Effector memory CD8-positive, alpha-beta T cell (primary cell): ENCODE data around the gene WFDC10A.
"Not testable (repeated sequence)": the region's sequence is repeated elsewhere in the genome, so short reads cannot be mapped to it uniquely, and the experiment has no call there.

Source experiments
- ATAC-seq: fragments of 150-1000 bp; cut with Tn5 transposase; replicated peaks from 2 replicates; pipeline ENCODE4 v1.10.0; 2021; ENCODE audit warnings: mild to moderate bottlenecking, moderate library complexity
- DNase-seq, 3 experiments: peaks; one replicate each; pipeline ENCODE4 v3.0.0; 2021
- H3K27ac Mint-ChIP-seq, 2 donors: one replicate each; pipeline ENCODE4 v1.8.0; 2022; ENCODE audit warnings: mild to moderate bottlenecking in 2 of 2, mixed read lengths in 2 of 2, moderate library complexity in 2 of 2
- H3K27me3 Mint-ChIP-seq, 2 donors: one replicate each; pipeline ENCODE4 v1.8.0; 2022; ENCODE audit warnings: mixed read lengths in 2 of 2
- H3K36me3 Mint-ChIP-seq: one replicate; pipeline ENCODE4 v1.8.0; 2022; ENCODE audit warnings: mild to moderate bottlenecking, moderate library complexity, mixed read lengths; ENCODE audit not compliant: insufficient read depth
- H3K4me1 Mint-ChIP-seq, 2 donors: one replicate each; pipeline ENCODE4 v1.8.0; 2022; ENCODE audit warnings: low read depth in 2 of 2, mixed read lengths in 2 of 2
- H3K4me3 Mint-ChIP-seq, 2 donors: one replicate each; pipeline ENCODE4 v1.8.0; 2022; ENCODE audit warnings: mild to moderate bottlenecking in 2 of 2, mixed read lengths in 2 of 2, moderate library complexity in 2 of 2
- H3K9me3 Mint-ChIP-seq, 2 donors: one replicate each; pipeline ENCODE4 v1.8.0; 2022; ENCODE audit warnings: mixed read lengths in 2 of 2
- total RNA-seq, 9 experiments: gene quantifications; one replicate each; lab custom pipeline; 2026; lab: John Stamatoyannopoulos, UW

The WFDC10A gene
- total RNA-seq: 0 to 0.11 (median 0) reads per million in 9 experiments

- no peaks in the 10 kb centered on the region for H3K36me3 Mint-ChIP-seq
- no peak within 1 kb of the TSS for H3K4me3 Mint-ChIP-seq
- no peak within 1 kb of the TSS for H3K27ac Mint-ChIP-seq
- no peak for DNase-seq
- peaks cover 0 to 4% of the 10 kb centered on the region in 2 donors for H3K4me1 Mint-ChIP-seq
- peak; percentile 50 for ATAC-seq
- peaks cover 0 to 2% of the 10 kb centered on the region in 2 donors for H3K9me3 Mint-ChIP-seq
- H3K27me3 Mint-ChIP-seq: peaks cover 51 to 79% of the 10 kb centered on the region in 2 donors
Observed at GRCh38 chr20:45629496-45630100, at the start of gene WFDC10A. Gene WFDC10A, plus strand, starts transcription at chr20:45629739. Its CDS starts 75 bp downstream, at chr20:45629814.

- Mint-ChIP-seq H3K9me3 (no peaks in the 10 kb centered on the region), H3K36me3 (no peaks in the 10 kb centered on the region), H3K27ac (no peak overlapping the region), H3K4me1 (no peaks in the 10 kb centered on the region), H3K27me3 (peaks cover 11 to 34% of the 10 kb centered on the region in 2 donors), H3K4me3 (no peak overlapping the region)
- ATAC-seq (no peak), DNase-seq (no peak)
Observed at GRCh38 chr20:45581702-45582101, 47.8 kb upstream of the WFDC10A start.

- ATAC-seq (no peak), DNase-seq (no peak)
- Mint-ChIP-seq H3K27ac (no peak overlapping the region), H3K27me3 (peaks cover 11 to 46% of the 10 kb centered on the region in 2 donors), H3K36me3 (no peaks in the 10 kb centered on the region), H3K4me1 (no peaks in the 10 kb centered on the region), H3K4me3 (no peak overlapping the region), H3K9me3 (no peaks in the 10 kb centered on the region)
Observed at GRCh38 chr20:45583502-45583901, 46.0 kb upstream of the WFDC10A start.

GRCh38 chr20:45584294-45584693 lies 45.2 kb upstream of the WFDC10A start:
- H3K27me3 Mint-ChIP-seq: peaks cover 4 to 47% of the 10 kb centered on the region in 2 donors
- H3K27ac Mint-ChIP-seq, ATAC-seq, H3K9me3 Mint-ChIP-seq, DNase-seq, H3K36me3 Mint-ChIP-seq, H3K4me3 Mint-ChIP-seq, H3K4me1 Mint-ChIP-seq: not testable (repeated sequence)

GRCh38 chr20:45585986-45586385 lies 43.6 kb upstream of the WFDC10A start:
- H3K9me3 Mint-ChIP-seq, H3K36me3 Mint-ChIP-seq, H3K4me1 Mint-ChIP-seq, H3K4me3 Mint-ChIP-seq, ATAC-seq, DNase-seq, H3K27ac Mint-ChIP-seq: not testable (repeated sequence)
- peaks cover 0 to 35% of the 10 kb centered on the region in 2 donors for H3K27me3 Mint-ChIP-seq

- DNase-seq (no peak), ATAC-seq (no peak)
- Mint-ChIP-seq H3K4me1 (no peaks in the 10 kb centered on the region), H3K36me3 (no peaks in the 10 kb centered on the region), H3K9me3 (no peaks in the 10 kb centered on the region), H3K27ac (no peak overlapping the region), H3K27me3 (peaks cover 20 to 43% of the 10 kb centered on the region in 2 donors), H3K4me3 (no peak overlapping the region)
Observed at GRCh38 chr20:45588800-45589199, 40.7 kb upstream of the WFDC10A start.

GRCh38 chr20:45589725-45590124 lies 39.8 kb upstream of the WFDC10A start:
- ATAC-seq (no peak), DNase-seq (no peak)
- H3K4me1 Mint-ChIP-seq: no peaks in the 10 kb centered on the region
- no peaks in the 10 kb centered on the region for H3K9me3 Mint-ChIP-seq
- H3K27me3 Mint-ChIP-seq: peaks cover 29 to 49% of the 10 kb centered on the region in 2 donors
- no peak overlapping the region for H3K27ac Mint-ChIP-seq
- no peak overlapping the region for H3K4me3 Mint-ChIP-seq
- H3K36me3 Mint-ChIP-seq: no peaks in the 10 kb centered on the region

GRCh38 chr20:45592574-45593189 lies 36.9 kb upstream of the WFDC10A start:
- no peaks in the 10 kb centered on the region for H3K36me3 Mint-ChIP-seq
- no peak overlapping the region for H3K4me3 Mint-ChIP-seq
- H3K9me3 Mint-ChIP-seq: no peaks in the 10 kb centered on the region
- DNase-seq (peak in 2 of 3 experiments; percentile 1 to 10), ATAC-seq (peak; percentile 41)
- no peak overlapping the region for H3K27ac Mint-ChIP-seq
- no peaks in the 10 kb centered on the region for H3K4me1 Mint-ChIP-seq
- H3K27me3 Mint-ChIP-seq: peaks cover 45 to 56% of the 10 kb centered on the region in 2 donors

- ATAC-seq: no peak
- Mint-ChIP-seq H3K9me3 (no peaks in the 10 kb centered on the region), H3K36me3 (no peaks in the 10 kb centered on the region), H3K4me3 (no peak overlapping the region), H3K27ac (no peak overlapping the region), H3K27me3 (peaks cover 54 to 56% of the 10 kb centered on the region in 2 donors), H3K4me1 (no peaks in the 10 kb centered on the region)
- no peak for DNase-seq
Observed at GRCh38 chr20:45593498-45593897, 36.0 kb upstream of the WFDC10A start.

- no peak for ATAC-seq
- Mint-ChIP-seq H3K27ac (no peak overlapping the region), H3K4me1 (no peaks in the 10 kb centered on the region), H3K9me3 (no peaks in the 10 kb centered on the region), H3K36me3 (no peaks in the 10 kb centered on the region), H3K27me3 (peaks cover 52 to 61% of the 10 kb centered on the region in 2 donors), H3K4me3 (no peak overlapping the region)
- no peak for DNase-seq
Observed at GRCh38 chr20:45595235-45595634, 34.3 kb upstream of the WFDC10A start.

- H3K4me3 Mint-ChIP-seq: no peak overlapping the region
- H3K9me3 Mint-ChIP-seq: peaks cover 2 to 8% of the 10 kb centered on the region in 2 donors
- DNase-seq (no peak), ATAC-seq (no peak)
- H3K4me1 Mint-ChIP-seq: no peaks in the 10 kb centered on the region
- no peak overlapping the region for H3K27ac Mint-ChIP-seq
- no peaks in the 10 kb centered on the region for H3K36me3 Mint-ChIP-seq
- peaks cover 46 to 53% of the 10 kb centered on the region in 2 donors for H3K27me3 Mint-ChIP-seq
Observed at GRCh38 chr20:45607810-45608209, 21.7 kb upstream of the WFDC10A start.

GRCh38 chr20:45611054-45611453 lies 18.5 kb upstream of the WFDC10A start:
- Mint-ChIP-seq H3K27ac (no peak overlapping the region), H3K9me3 (peaks cover 2 to 8% of the 10 kb centered on the region in 2 donors), H3K36me3 (no peaks in the 10 kb centered on the region), H3K4me3 (no peak overlapping the region), H3K27me3 (peaks cover 41 to 45% of the 10 kb centered on the region in 2 donors), H3K4me1 (no peaks in the 10 kb centered on the region)
- ATAC-seq (no peak), DNase-seq (no peak)

- ATAC-seq (no peak), DNase-seq (no peak)
- H3K9me3 Mint-ChIP-seq: peaks cover under 1 to 4% of the 10 kb centered on the region in 2 donors
- no peaks in the 10 kb centered on the region for H3K4me1 Mint-ChIP-seq
- H3K4me3 Mint-ChIP-seq: no peak overlapping the region
- peaks cover 37 to 40% of the 10 kb centered on the region in 2 donors for H3K27me3 Mint-ChIP-seq
- H3K36me3 Mint-ChIP-seq: no peaks in the 10 kb centered on the region
- H3K27ac Mint-ChIP-seq: no peak overlapping the region
Observed at GRCh38 chr20:45612314-45612713, 17.2 kb upstream of the WFDC10A start.

GRCh38 chr20:45617591-45617990 lies 11.9 kb upstream of the WFDC10A start:
- DNase-seq (no peak), ATAC-seq (no peak)
- H3K36me3 Mint-ChIP-seq: no peaks in the 10 kb centered on the region
- no peak overlapping the region for H3K4me3 Mint-ChIP-seq
- H3K4me1 Mint-ChIP-seq: no peaks in the 10 kb centered on the region
- peaks cover 11 to 24% of the 10 kb centered on the region in 2 donors for H3K27me3 Mint-ChIP-seq
- H3K9me3 Mint-ChIP-seq: no peaks in the 10 kb centered on the region
- no peak overlapping the region for H3K27ac Mint-ChIP-seq
